ENCODE measurements around the gene TAS1R1. TPM values are rescaled to one million over a fixed set of nuclear protein-coding genes. Genes with fewer than 3 reads are reported as not detected.

TAS1R1 gene
- polyA plus RNA-seq, 2 of the 4 experiments (the other 2 are of a cell fraction) = not detected

- Histone ChIP-seq H3K4me2 (no peak overlapping the region), H3K9me3 (no peaks in the 10 kb centered on the region), H3K4me1 (no peaks in the 10 kb centered on the region), H3K27ac (no peak overlapping the region), H3K4me3 (no peak overlapping the region)
- FAIRE-seq (no peak), DNase-seq (ENCODE audit: low read depth in 1 of 2, low spot score in 1 of 2) (no peak), ATAC-seq (no peak)
- POLR2A ChIA-PET = interaction anchor here (1.6 kb wide), 1 partner anchor 10 kb away, joined by 5 read pairs; the partner anchor contains the start of gene ZBTB48
- CTCF ChIA-PET = interaction anchor here (1.0 to 2.8 kb wide), 3 partner anchors 35 to 100 kb away, joined by 3 to 8 read pairs (median 3); partner anchors contain the start of genes NOL9 and TAS1R1
- 84% methylated on average over 6 of the region's 7 CpGs for WGBS (ENCODE audit: missing lambda C conversion rate)
- TF ChIP-seq MAX (IDR thresholded peaks at IDR 0.05) (no peak), RARB (CRISPR knock-in tag; IDR thresholded peaks at IDR 0.05) (no peak)
These were observed 34.9 kb downstream of the TAS1R1 start for GRCh38 chr1:6590046-6590445.

GRCh38 chr1:6591222-6591621 lies 36.1 kb downstream of the TAS1R1 start:
- no peak for TF ChIP-seq CHD4 (IDR thresholded peaks at IDR 0.05; ENCODE audit: borderline replicate concordance)
- no peak for TF ChIP-seq RFX5 (IDR thresholded peaks at IDR 0.05)
- TF ChIP-seq FOSB (CRISPR knock-in tag; IDR thresholded peaks at IDR 0.05) = no peak
- no peak for TF ChIP-seq JUNB (IDR thresholded peaks at IDR 0.05)
- DNase-seq (ENCODE audit: low read depth in 1 of 2, low spot score in 1 of 2) = no peak
- no peak overlapping the region for H3K27ac ChIP-seq
- FAIRE-seq = no peak
- H3K4me2 ChIP-seq = no peak overlapping the region
- H3K4me1 ChIP-seq = no peaks in the 10 kb centered on the region
- 95% methylated on average over 12 of the region's 13 CpGs for WGBS (ENCODE audit: missing lambda C conversion rate)
- POLR2A ChIA-PET = no interaction called here
- no peak overlapping the region for H3K4me3 ChIP-seq
- CTCF ChIA-PET = interaction anchor here (1.3 to 2.8 kb wide), 2 partner anchors 11 to 36 kb away, joined by 3 to 8 read pairs; partner anchors contain the start of genes NOL9 and TAS1R1
- ATAC-seq = no peak
- H3K9me3 ChIP-seq = no peaks in the 10 kb centered on the region

- no peak overlapping the region for H3K4me3 ChIP-seq
- ATAC-seq (no peak), DNase-seq (ENCODE audit: low read depth in 1 of 2, low spot score in 1 of 2) (no peak), FAIRE-seq (no peak)
- H3K9me3 ChIP-seq = no peaks in the 10 kb centered on the region
- 70% methylated on average over 4 of the region's 6 CpGs for WGBS (ENCODE audit: missing lambda C conversion rate)
- ChIA-PET POLR2A (no interaction called here), CTCF (interaction anchor here (1.3 kb wide), 1 partner anchor 10 kb away, joined by 3 read pairs; no protein-coding TSS in a partner anchor)
- no peaks in the 10 kb centered on the region for H3K4me1 ChIP-seq
- no peak overlapping the region for H3K4me2 ChIP-seq
- H3K27ac ChIP-seq = no peak overlapping the region
- no peak for TF ChIP-seq SMC3 (IDR thresholded peaks at IDR 0.05)
- TF ChIP-seq RFX5 (IDR thresholded peaks at IDR 0.05) = no peak
- TF ChIP-seq FOSL2 (IDR thresholded peaks at IDR 0.05) = no peak
- no peak for TF ChIP-seq FOSL2 (CRISPR knock-in tag; IDR thresholded peaks at IDR 0.05)
- TF ChIP-seq BHLHE40 (IDR thresholded peaks at IDR 0.05; ENCODE audit: low read depth, low read length) = no peak
- TF ChIP-seq RNF2 (IDR thresholded peaks at IDR 0.05; ENCODE audit: borderline replicate concordance, low read depth) = no peak
- TF ChIP-seq HOXB13 (CRISPR knock-in tag; IDR thresholded peaks at IDR 0.05; ENCODE audit: low read depth) = no peak
- no peak for TF ChIP-seq FOSB (CRISPR knock-in tag; IDR thresholded peaks at IDR 0.05)
- TF ChIP-seq BCL3 (IDR thresholded peaks at IDR 0.05) = no peak
- no peak for TF ChIP-seq NR3C1 (IDR thresholded peaks at IDR 0.05)
- TF ChIP-seq SREBF2 (IDR thresholded peaks at IDR 0.05) = no peak
- TF ChIP-seq EHMT2 (IDR thresholded peaks at IDR 0.05; ENCODE audit: low read depth) = no peak
- no peak for TF ChIP-seq HOXA7 (CRISPR knock-in tag; IDR thresholded peaks at IDR 0.05)
- no peak for TF ChIP-seq RARB (CRISPR knock-in tag; IDR thresholded peaks at IDR 0.05)
- no peak for TF ChIP-seq E2F6 (IDR thresholded peaks at IDR 0.05; ENCODE audit: borderline replicate concordance, low read depth)
- no peak for TF ChIP-seq ATOH8 (CRISPR knock-in tag; IDR thresholded peaks at IDR 0.05; ENCODE audit: low read depth)
- no peak for TF ChIP-seq ZFP36 (IDR thresholded peaks at IDR 0.05; ENCODE audit: borderline replicate concordance, partially characterized antibody)
- no peak for TF ChIP-seq KDM1A (IDR thresholded peaks at IDR 0.05; ENCODE audit: low read depth)
- TF ChIP-seq JUNB (IDR thresholded peaks at IDR 0.05) = no peak
- TF ChIP-seq NPAS2 (CRISPR knock-in tag; IDR thresholded peaks at IDR 0.05; ENCODE audit: borderline replicate concordance) = no peak
These were observed 36.5 kb downstream of the TAS1R1 start for GRCh38 chr1:6591644-6592043.

Data from A549 (cell line).